ENCODE measurements around the gene EXPH5. TPM values are rescaled to one million over a fixed set of nuclear protein-coding genes. Genes with fewer than 3 reads are reported as not detected.

Gene EXPH5
- total RNA-seq, 2 donors from 2014 or later = 0.95 to 1.3 TPM

- intact Hi-C loops (cut with DNase I) = no loop called here
- no peak for DNase-seq (ENCODE audit: low spot score)
These were observed 25.2 kb downstream of the EXPH5 start for GRCh38 chr11:108568195-108568858.

- DNase-seq (ENCODE audit: low spot score) = no peak
- intact Hi-C loops (cut with DNase I) = no loop called here
These were observed 27.9 kb downstream of the EXPH5 start for GRCh38 chr11:108565653-108566052.

- DNase-seq (ENCODE audit: low spot score) = no peak
- intact Hi-C loops (cut with DNase I) = no loop called here
These were observed 30.6 kb downstream of the EXPH5 start for GRCh38 chr11:108562746-108563581.

DNA sequence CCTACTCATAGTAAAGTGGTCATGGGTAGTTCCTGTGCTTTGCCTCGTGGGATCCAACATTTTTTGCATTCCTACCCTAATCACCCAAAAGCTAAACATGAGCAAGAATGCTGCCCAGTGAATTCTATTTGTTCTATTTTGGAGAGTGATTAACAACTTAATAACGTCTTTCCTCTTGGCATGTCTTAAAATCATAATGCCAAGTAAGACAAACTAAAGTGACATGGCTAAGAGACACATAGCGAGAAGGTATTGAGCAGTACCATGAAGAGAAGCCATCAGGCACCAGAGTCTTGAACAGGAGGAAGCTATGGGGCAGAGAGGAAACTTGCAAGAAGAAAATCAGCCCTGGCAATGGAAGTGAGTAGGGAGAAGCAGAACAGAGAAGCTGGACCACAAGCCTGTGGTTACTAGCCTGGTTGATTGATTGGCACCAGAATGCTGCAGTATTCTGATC is 32.0 kb downstream of the EXPH5 start:
- intact Hi-C loops (cut with DNase I) = no loop called here
- no peak for DNase-seq (ENCODE audit: low spot score)

GRCh38 chr11:108559904-108560303 is 33.7 kb downstream of the EXPH5 start:
- no peak for DNase-seq (ENCODE audit: low spot score)
- intact Hi-C loops (cut with DNase I) = no loop called here

- intact Hi-C loops (cut with DNase I) = no loop called here
- no peak for DNase-seq (ENCODE audit: low spot score)
These were observed 34.2 kb downstream of the EXPH5 start for GRCh38 chr11:108559340-108559739.

- DNase-seq (ENCODE audit: low spot score) = no peak
- intact Hi-C loops (cut with DNase I) = no loop called here
These were observed 35.3 kb downstream of the EXPH5 start for GRCh38 chr11:108558222-108558621.

GRCh38 chr11:108556019-108556418 is 37.5 kb downstream of the EXPH5 start:
- intact Hi-C loops (cut with DNase I) = no loop called here
- no peak for DNase-seq (ENCODE audit: low spot score)

DNA sequence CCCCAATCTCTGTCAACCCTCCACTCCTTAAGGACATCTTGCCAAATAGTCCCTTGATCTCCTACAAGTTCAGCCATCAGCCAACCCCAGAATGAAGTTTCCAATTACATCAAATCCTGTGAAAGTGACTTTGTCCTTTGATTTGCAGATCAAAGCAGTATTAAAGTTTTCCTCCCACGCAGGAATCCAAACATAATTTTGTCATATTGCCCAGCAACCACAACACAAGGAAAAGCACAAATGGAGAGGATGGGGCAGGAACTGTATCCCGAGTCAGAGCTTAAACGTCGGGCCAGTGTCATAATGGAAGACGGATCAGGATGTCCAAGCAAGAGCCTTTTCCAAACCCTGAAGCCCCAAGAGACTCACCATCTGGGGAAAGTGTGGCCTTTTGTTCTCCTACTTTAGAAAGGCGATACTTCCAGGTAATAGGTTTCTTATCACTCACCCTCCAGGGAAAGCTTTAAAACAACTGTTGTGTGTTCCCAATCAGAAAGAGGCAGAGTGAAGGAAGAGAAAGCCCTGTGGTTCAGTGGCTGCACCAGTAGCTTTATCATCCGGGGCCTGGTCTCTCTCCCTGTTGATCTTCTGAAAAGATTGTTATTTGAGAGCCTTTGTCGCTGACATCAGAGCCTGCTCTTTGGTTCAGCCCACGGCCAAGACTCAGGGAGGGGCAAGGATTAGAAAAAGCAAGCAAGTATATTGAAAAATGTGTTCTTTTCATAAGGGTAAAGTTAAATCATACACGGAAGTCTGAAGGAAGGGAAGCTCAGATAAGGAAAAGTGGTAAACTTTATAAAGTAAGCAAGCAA is 41.7 kb downstream of the EXPH5 start:
- intact Hi-C loops (cut with DNase I) = no loop called here
- no peak for DNase-seq (ENCODE audit: low spot score)

DNA sequence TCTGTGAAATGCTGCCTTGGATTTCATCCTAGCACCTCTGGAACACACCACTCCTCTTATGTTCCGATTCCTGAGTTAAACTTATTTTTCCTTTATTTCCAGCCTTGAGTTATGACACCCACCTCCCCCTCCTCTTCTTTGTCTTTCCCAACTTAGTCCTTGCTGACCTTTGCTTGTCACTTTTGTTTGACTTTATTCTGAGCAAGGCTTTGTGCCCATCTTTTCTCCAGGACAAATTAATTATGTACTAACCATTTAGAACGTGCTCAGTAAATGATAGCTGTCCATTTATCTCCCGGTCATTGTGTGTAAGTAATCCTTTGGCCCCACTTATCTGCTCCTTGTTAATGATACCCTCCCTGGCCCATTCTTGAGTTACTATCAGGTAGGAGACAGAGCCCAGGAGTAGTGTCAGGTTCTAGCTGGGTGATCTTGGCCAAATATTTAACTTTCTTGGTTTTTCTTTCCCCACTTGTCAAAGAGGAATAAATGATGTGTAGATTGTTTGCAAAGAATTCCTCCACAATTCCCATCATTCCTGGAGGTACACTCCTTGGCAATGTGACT is 44.2 kb downstream of the EXPH5 start:
- DNase-seq (ENCODE audit: low spot score) = no peak
- intact Hi-C loops (cut with DNase I) = no loop called here

GRCh38 chr11:108545909-108546501 is 47.6 kb downstream of the EXPH5 start:
- DNase-seq (ENCODE audit: low spot score) = no peak
- intact Hi-C loops (cut with DNase I) = no loop called here

DNA sequence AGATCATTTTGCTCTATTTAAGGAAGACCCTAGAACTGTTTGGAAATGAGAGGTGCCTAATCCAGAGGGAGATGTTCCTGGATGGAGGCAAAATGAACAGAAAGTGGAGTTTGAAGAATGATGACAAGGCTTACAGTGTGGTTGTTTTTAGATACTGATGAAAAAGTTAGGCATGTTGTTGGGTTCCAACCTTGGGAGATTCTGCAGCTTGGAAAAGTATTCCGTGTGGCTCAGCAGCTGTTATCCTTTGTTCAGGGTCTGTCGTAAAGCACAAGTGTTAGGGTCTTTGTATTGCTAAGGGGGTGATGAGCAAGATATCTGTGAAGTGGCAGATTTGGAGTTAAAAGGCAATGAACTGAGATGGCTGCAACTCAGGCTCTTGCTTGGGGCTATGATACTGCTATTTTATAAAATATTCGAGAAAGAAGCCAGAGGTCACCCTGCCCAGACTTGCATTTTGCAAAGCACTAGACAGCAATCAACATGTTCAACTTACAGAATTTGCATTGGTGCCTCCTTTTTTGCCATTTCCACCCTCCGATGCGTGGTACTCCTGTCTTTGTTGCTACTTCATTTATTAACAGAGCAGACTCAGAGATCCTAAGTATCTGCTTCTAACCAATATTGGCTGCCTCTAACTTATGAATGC is 50.1 kb downstream of the EXPH5 start:
- intact Hi-C loops (cut with DNase I) = no loop called here
- no peak for DNase-seq (ENCODE audit: low spot score)

GRCh38 chr11:108541531-108541930 is 52.0 kb downstream of the EXPH5 start:
- no peak for DNase-seq (ENCODE audit: low spot score)
- intact Hi-C loops (cut with DNase I) = no loop called here

DNA sequence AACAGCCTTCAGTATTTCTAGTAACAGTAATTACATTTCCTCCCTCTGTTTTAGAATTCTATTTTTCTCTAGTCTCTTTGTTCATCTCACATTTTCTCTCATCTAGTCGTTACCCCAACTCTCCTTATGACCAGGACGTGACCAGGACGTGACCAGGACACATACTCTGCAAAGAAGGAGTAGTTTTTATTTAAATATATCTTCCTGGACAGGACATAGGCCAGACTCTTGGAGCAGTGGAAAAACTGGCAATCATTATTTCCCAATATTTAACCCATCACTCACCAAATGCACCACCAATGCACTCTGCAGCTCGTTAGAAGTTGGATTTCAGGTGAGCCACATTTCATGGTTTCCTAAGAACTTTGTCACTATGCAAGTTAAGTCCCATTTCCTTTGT is 55.1 kb downstream of the EXPH5 start:
- DNase-seq (ENCODE audit: low spot score) = no peak
- intact Hi-C loops (cut with DNase I) = no loop called here

- intact Hi-C loops (cut with DNase I) = no loop called here
- no peak for DNase-seq (ENCODE audit: low spot score)
These were observed 55.5 kb downstream of the EXPH5 start for GRCh38 chr11:108538022-108538424.

- intact Hi-C loops (cut with DNase I) = no loop called here
- DNase-seq (ENCODE audit: low spot score) = no peak
These were observed 56.8 kb downstream of the EXPH5 start for GRCh38 chr11:108536783-108537182.

DNA sequence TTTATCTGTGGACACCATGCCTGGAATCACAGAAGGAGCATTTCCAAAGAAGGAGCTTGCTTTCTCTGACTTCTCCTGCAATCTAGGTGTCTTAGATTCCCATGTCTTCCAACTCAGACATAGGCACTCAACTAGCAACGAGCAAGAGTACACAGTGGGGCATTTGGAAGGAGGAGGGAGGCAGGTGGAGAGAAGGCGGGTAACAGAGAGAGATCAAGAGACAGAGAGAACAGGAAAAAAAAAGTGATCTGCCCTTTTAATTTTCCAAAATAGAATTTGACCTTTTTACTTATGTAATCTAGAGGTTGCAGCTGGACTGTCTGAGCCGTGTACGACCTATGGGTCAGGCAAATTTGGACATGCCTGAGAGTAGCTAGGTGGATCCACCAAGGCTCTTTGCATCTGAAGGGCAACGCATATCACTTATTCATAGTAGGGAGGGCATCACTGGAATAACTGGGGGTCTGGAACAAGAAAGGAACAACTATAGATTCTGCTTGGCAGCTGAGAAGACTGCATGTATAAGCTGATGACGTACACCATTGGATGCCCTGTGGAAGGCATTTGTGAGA is 58.1 kb downstream of the EXPH5 start:
- intact Hi-C loops (cut with DNase I) = no loop called here
- no peak for DNase-seq (ENCODE audit: low spot score)

DNA sequence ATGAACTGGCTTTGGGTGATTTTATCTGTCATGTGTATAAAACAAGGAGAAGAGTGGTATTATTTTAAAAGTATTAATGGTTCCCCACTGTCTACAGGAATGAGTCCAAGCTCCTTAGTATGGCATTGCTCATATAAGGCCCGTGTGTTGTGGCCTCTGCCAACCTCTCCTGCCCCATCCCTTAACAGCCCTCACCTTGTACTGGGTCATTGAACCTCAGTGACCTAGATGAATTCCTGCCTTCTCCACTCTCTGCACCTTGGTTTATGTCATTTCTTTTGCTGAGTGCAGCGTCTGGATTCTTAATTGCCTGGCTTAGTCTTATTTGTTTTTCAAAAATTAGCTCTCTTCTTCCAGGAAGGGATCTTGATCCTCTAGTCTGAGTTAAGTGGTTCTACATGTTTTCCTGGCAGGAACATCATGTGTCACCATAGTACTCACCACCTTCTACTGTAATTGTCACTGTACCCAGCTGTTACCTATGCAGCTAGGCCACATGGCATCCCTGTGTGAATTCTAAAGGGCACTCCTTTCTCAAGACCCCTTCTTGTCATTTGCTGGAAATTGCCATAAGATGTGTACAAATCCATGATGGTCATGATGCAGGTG is 59.2 kb downstream of the EXPH5 start:
- no peak for DNase-seq (ENCODE audit: low spot score)
- intact Hi-C loops (cut with DNase I) = no loop called here

Data from posterior vena cava (tissue), 2 donors.